H1 (cell line): ENCODE measurements around the gene ZSCAN20. TPM values are rescaled to one million over a fixed set of nuclear protein-coding genes. Genes with fewer than 3 reads are reported as not detected.

Experiments used
- CTCF ChIA-PET: fragments of 300-600 bp; sonication (Branson Sonifier 250); formaldehyde crosslinking; loops from one replicate; lab custom pipeline; 2021; ENCODE audit not compliant: partially characterized antibody; lab: Charles Lee
- POLR2A ChIA-PET: fragments of 300-600 bp; sonication (Branson Sonifier 250); formaldehyde crosslinking; loops from one replicate; lab custom pipeline; 2021; ENCODE audit warnings: inconsistent platforms; ENCODE audit not compliant: partially characterized antibody; lab: Charles Lee
- DNase-seq, 2 experiments: peaks; one replicate each; pipeline versions ENCODE4 v3.0.0 to v3.0.0-alpha.2; 2010 to 2022; ENCODE audit warnings: low spot score in 2 of 2, low read depth in 1 of 2, mixed read lengths in 1 of 2
- FAIRE-seq: peaks from 2 replicates; lab custom pipeline; 2011; peaks lifted over from hg19 to GRCh38; lab: Jason Lieb, UNC
- H2AFZ ChIP-seq: 2 replicates; pipeline ENCODE4 v1.8.1; 2012; ENCODE audit warnings: low read length, inconsistent platforms
- H2AK5ac ChIP-seq: 2 replicates; pipeline ENCODE4 v1.6.1; 2013; ENCODE audit warnings: low read depth, low read length
- H2BK120ac ChIP-seq: replicated peaks from 2 replicates; pipeline ENCODE3; 2013; ENCODE audit warnings: low read depth, low read length, inconsistent platforms
- H2BK12ac ChIP-seq: 2 replicates; pipeline ENCODE4 v1.6.1; 2013; ENCODE audit warnings: low read depth, low read length
- H2BK15ac ChIP-seq: 2 replicates; pipeline ENCODE4 v1.6.1; 2013; ENCODE audit warnings: low read length
- H2BK20ac ChIP-seq: 2 replicates; pipeline ENCODE4 v1.6.1; 2013; ENCODE audit warnings: low read length
- H2BK5ac ChIP-seq: 2 replicates; pipeline ENCODE4 v1.6.1; 2013; ENCODE audit warnings: low read depth, low read length
- H3K14ac ChIP-seq: 2 replicates; pipeline ENCODE4 v1.6.1; 2013; ENCODE audit warnings: inconsistent platforms; ENCODE audit not compliant: insufficient read length
- H3K18ac ChIP-seq: 2 replicates; pipeline ENCODE4 v1.6.1; 2013; ENCODE audit warnings: low read length; ENCODE audit errors: extremely low read depth
- H3K23ac ChIP-seq: 2 replicates; pipeline ENCODE4 v1.6.1; 2013; ENCODE audit warnings: inconsistent platforms; ENCODE audit not compliant: insufficient read length
- H3K23me2 ChIP-seq: 2 replicates; pipeline ENCODE4 v1.6.1; 2013; ENCODE audit warnings: low read depth, low read length
- H3K27ac ChIP-seq: 2 replicates; pipeline ENCODE4 v1.6.1; 2011; ENCODE audit warnings: low read depth, low read length, inconsistent platforms
- H3K27me3 ChIP-seq, 4 experiments: replicated peaks in 1 of 4; 1 replicate in 1 of 4; 2 replicates in 3 of 4; pipeline versions ENCODE4 v1.6.1 to v1.8.1; 2011 to 2013; ENCODE audit warnings: low read length in 3 of 4, mild to moderate bottlenecking in 3 of 4, inconsistent platforms in 2 of 4, mixed read lengths in 2 of 4, moderate library complexity in 1 of 4; ENCODE audit not compliant: control insufficient read depth in 3 of 4, insufficient read depth in 3 of 4; ENCODE audit errors: extremely low read depth in 1 of 4
- H3K36me3 ChIP-seq, 4 experiments: 2 replicates each; pipeline versions ENCODE4 v1.6.1 to v1.8.1; 2011 to 2013; ENCODE audit warnings: mild to moderate bottlenecking in 4 of 4, low read length in 3 of 4, moderate library complexity in 2 of 4, control low read depth in 1 of 4, inconsistent platforms in 1 of 4; ENCODE audit not compliant: insufficient read depth in 4 of 4, control insufficient read depth in 2 of 4
- H3K4ac ChIP-seq: replicated peaks from 2 replicates; pipeline ENCODE3; 2013; ENCODE audit warnings: low read length, low read depth, mixed read lengths, inconsistent platforms; ENCODE audit not compliant: insufficient read length
- H3K4me1 ChIP-seq, 4 experiments: replicated peaks in 1 of 4; 1 replicate in 1 of 4; 2 replicates in 3 of 4; pipeline versions ENCODE4 v1.6.1 to v1.8.1; 2011 to 2013; ENCODE audit warnings: low read length in 3 of 4, inconsistent platforms in 2 of 4, mixed read lengths in 1 of 4; ENCODE audit not compliant: insufficient read depth in 4 of 4, control insufficient read depth in 3 of 4
- H3K4me2 ChIP-seq, 2 experiments: 2 replicates each; pipeline versions ENCODE4 v1.6.1 to v1.8.1; 2011 to 2013; ENCODE audit warnings: low read depth in 2 of 2, low read length in 2 of 2, control low read depth in 1 of 2, inconsistent platforms in 1 of 2, mild to moderate bottlenecking in 1 of 2; ENCODE audit not compliant: insufficient read depth in 1 of 2
- H3K4me3 ChIP-seq, 4 experiments: fragments of 200-600, 300-600 bp in 1 of 4; sonication (generic), shearing (Covaris generic), sonication (Bioruptor Twin) in 1 of 4; 2 replicates each; pipeline versions ENCODE4 v1.5.1 to v1.8.1; 2011 to 2016; ENCODE audit warnings: low read length in 4 of 4, low read depth in 3 of 4, control low read depth in 2 of 4, inconsistent platforms in 2 of 4, mild to moderate bottlenecking in 2 of 4, mixed read lengths in 1 of 4, moderate library complexity in 1 of 4; ENCODE audit not compliant: insufficient read depth in 2 of 4; ENCODE audit errors: extremely low read depth in 1 of 4
- H3K56ac ChIP-seq: replicated peaks from 2 replicates; pipeline ENCODE3; 2013; ENCODE audit warnings: low read depth, mild to moderate bottlenecking, mixed read lengths, low read length, inconsistent platforms; ENCODE audit not compliant: insufficient read length
- H3K79me1 ChIP-seq: 2 replicates; pipeline ENCODE4 v1.6.1; 2013; ENCODE audit warnings: low read depth, low read length, control low read depth
- H3K79me2 ChIP-seq, 2 experiments: 2 replicates each; pipeline versions ENCODE4 v1.6.1 to v1.8.1; 2012 to 2013; ENCODE audit warnings: low read length in 2 of 2, mild to moderate bottlenecking in 2 of 2, inconsistent platforms in 1 of 2; ENCODE audit not compliant: insufficient read depth in 2 of 2, control insufficient read depth in 1 of 2
- H3K9ac ChIP-seq, 4 experiments: replicated peaks in 1 of 4; 1 replicate in 1 of 4; 2 replicates in 3 of 4; pipeline versions ENCODE4 v1.6.1 to v1.8.1; 2011 to 2013; ENCODE audit warnings: low read depth in 3 of 4, low read length in 3 of 4, control low read depth in 2 of 4, mild to moderate bottlenecking in 2 of 4, moderate library complexity in 2 of 4, inconsistent platforms in 1 of 4; ENCODE audit errors: extremely low read depth in 1 of 4
- H3K9me3 ChIP-seq, 2 experiments: 2 replicates each; pipeline versions ENCODE4 v1.6.1 to v1.8.1; 2012 to 2013; ENCODE audit warnings: mild to moderate bottlenecking in 2 of 2, moderate library complexity in 2 of 2, control low read depth in 1 of 2, inconsistent platforms in 1 of 2, low read depth in 1 of 2, low read length in 1 of 2, mixed read lengths in 1 of 2; ENCODE audit not compliant: insufficient read depth in 2 of 2
- H4K20me1 ChIP-seq, 2 experiments: replicated peaks in 1 of 2; 2 replicates each; pipeline versions ENCODE3 to v1.8.1; 2011 to 2013; ENCODE audit warnings: inconsistent platforms in 2 of 2, low read length in 2 of 2, mild to moderate bottlenecking in 1 of 2; ENCODE audit not compliant: insufficient read depth in 2 of 2, control insufficient read depth in 1 of 2
- H4K5ac ChIP-seq: 2 replicates; pipeline ENCODE4 v1.6.1; 2013; ENCODE audit warnings: low read length, low read depth, mixed read lengths, inconsistent platforms; ENCODE audit not compliant: insufficient read length
- H4K8ac ChIP-seq: 2 replicates; pipeline ENCODE4 v1.8.0; 2013; ENCODE audit warnings: mild to moderate bottlenecking, moderate library complexity, low read length, inconsistent platforms; ENCODE audit not compliant: insufficient read depth; ENCODE audit errors: extremely low read depth
- H4K91ac ChIP-seq: replicated peaks from 2 replicates; pipeline ENCODE3; 2013; ENCODE audit warnings: low read length, mixed read lengths, inconsistent platforms; ENCODE audit not compliant: insufficient read length
- BRCA1 ChIP-seq: IDR thresholded peaks from 2 replicates; pipeline ENCODE4 v1.6.1; 2012; ENCODE audit warnings: low read depth, low read length, improper control_type of control experiment
- CHD2 ChIP-seq: IDR thresholded peaks from 2 replicates; pipeline ENCODE4 v1.6.1; 2012; ENCODE audit warnings: low read length, improper control_type of control experiment
- EGR1 ChIP-seq: IDR thresholded peaks from 2 replicates; pipeline ENCODE4 v1.6.1; 2011; ENCODE audit warnings: low read depth, low read length, borderline replicate concordance
- HDAC2 ChIP-seq, 2 experiments: fragments of 300-600 bp in 1 of 2; sonication (generic) in 1 of 2; IDR thresholded peaks; 2 replicates each; pipeline ENCODE4 v1.6.1; 2011 to 2012; ENCODE audit warnings: low read depth in 2 of 2, low read length in 2 of 2, mild to moderate bottlenecking in 2 of 2, moderate library complexity in 2 of 2, borderline replicate concordance in 1 of 2, inconsistent platforms in 1 of 2
- NRF1 ChIP-seq: IDR thresholded peaks from 2 replicates; pipeline ENCODE4 v1.6.1; 2011; ENCODE audit warnings: mild to moderate bottlenecking, low read depth, low read length, improper control_type of control experiment
- RAD21 ChIP-seq, 2 experiments: IDR thresholded peaks in 1 of 2; conservative IDR thresholded peaks in 1 of 2; 2 replicates each; pipeline ENCODE4 v1.6.1; 2011; ENCODE audit warnings: low read depth in 2 of 2, low read length in 2 of 2, improper control_type of control experiment in 1 of 2, inconsistent platforms in 1 of 2, mild to moderate bottlenecking in 1 of 2, moderate library complexity in 1 of 2
- SIN3A ChIP-seq, 2 experiments: IDR thresholded peaks in 1 of 2; conservative IDR thresholded peaks in 1 of 2; 2 replicates each; pipeline ENCODE4 v1.6.1; 2011 to 2012; ENCODE audit warnings: low read length in 2 of 2, improper control_type of control experiment in 1 of 2, low read depth in 1 of 2, mild to moderate bottlenecking in 1 of 2
- TEAD4 ChIP-seq: IDR thresholded peaks from 2 replicates; pipeline ENCODE4 v1.6.1; 2012; ENCODE audit warnings: low read depth, low read length, inconsistent platforms, mixed read lengths
- ZNF274 ChIP-seq: IDR thresholded peaks from 2 replicates; pipeline ENCODE4 v1.7.0; 2012; ENCODE audit warnings: low read length, borderline replicate concordance; ENCODE audit errors: extremely low read depth
- WGBS, 2 experiments: shearing (Covaris generic) in 1 of 2; methylation state at CpG; one replicate each; pipeline versions ENCODE4 v1.1.6 to v1.1.7; 2013 to 2015; ENCODE audit warnings: low lambda C conversion rate in 2 of 2, mixed read lengths in 2 of 2, inconsistent platforms in 1 of 2, low coverage in 1 of 2, missing lambda C conversion rate in 1 of 2; ENCODE audit not compliant: insufficient replicate concordance in 2 of 2, insufficient coverage in 1 of 2, insufficient read length in 1 of 2; ENCODE audit errors: extremely low coverage in 1 of 2, missing lambda C conversion rate in 1 of 2; 5-methylcytosine and 5-hydroxymethylcytosine counted together
- polyA plus RNA-seq, 7 experiments: library from polyadenylated mRNA; depleted of rRNA in 3 of 7; stranded (reverse) in 5 of 7; unstranded in 2 of 7; fragments of >200 nt in 5 of 7; fragments of 200-250 nt in 2 of 7; gene quantifications; 1 replicate in 5 of 7; 2 replicates in 1 of 7; 4 replicates in 1 of 7; pipeline versions ENCODE4 v1.2.1 to v1.2.3, GENCODE V29; 2011 to 2013; ENCODE audit warnings: missing spikeins in 2 of 7, mixed read lengths in 2 of 7
- total RNA-seq: library from RNA; stranded (reverse); fragmentation: NEBNext Ultra II Directional; extraction: Animal tissue kit (Norgen Biotek cat#: 25700); gene quantifications from 2 replicates; pipeline ENCODE4 v1.2.1, GENCODE V29; 2021

The ZSCAN20 gene
- total and polyA plus RNA-seq, 2 of the 8 experiments (the other 6 are each of a cell fraction or from before 2014, with no cell fraction given), result 0.70 to 3.4 TPM

DNA sequence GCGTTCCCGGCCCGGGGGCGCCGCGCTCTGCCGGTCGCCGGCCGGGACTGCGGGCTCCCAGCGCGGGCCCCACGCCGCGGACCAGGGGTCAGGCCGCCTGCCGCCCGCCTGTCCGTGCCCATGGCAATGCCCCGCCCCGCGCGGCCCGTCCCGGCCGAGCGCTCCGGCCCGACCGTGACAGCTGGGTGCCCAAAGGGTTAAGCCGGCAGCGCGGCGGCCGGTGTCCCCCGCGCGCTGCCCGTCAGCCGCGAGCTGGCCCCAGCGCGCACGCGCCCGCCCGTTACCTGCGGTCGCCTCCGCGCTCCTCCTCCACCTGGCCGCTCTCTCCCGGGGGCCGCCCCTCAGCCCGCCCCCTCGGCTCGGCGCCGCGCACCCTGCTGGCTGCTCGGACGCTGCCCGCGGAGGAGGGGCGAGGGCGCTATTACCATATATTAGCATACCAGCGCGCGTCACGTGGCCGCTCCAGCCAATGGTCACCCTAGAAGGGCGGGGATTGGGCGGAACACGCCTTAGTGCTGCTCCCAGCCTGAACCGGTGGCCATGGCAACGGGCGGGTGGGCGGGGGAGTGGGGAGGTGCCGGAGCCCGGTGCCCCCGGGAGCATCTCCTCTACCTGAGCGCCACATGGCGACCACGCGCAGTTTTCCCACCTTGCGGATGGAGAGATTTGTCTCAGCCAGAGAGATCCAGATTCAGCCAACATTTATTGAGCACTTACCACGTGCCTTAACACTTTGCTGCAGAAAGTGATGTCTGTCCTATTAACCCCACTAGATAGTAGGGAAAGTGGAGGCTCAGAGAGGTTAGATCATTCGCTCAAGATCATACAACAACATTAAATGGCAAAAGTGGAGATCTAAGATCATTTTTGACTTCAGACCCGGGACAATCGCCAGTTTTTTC, 41.5 kb upstream of the ZSCAN20 start, which contains the start of gene PHC2:
PHC2 (minus strand) TSS at position 404 of the 902 bp plus-strand sequence. CDS start 55,556 bp downstream, outside the sequence.
- H2AK5ac ChIP-seq, result no peak within 1 kb of the TSS
- H3K27ac ChIP-seq, result no peak within 1 kb of the TSS
- no peaks in the 10 kb centered on the region for H3K36me3 ChIP-seq
- no peak within 1 kb of the TSS for H3K23ac ChIP-seq
- FAIRE-seq, result no peak
- H4K5ac ChIP-seq, result no peak within 1 kb of the TSS
- DNase-seq, result peak; percentile 95 to 97
- H3K14ac ChIP-seq, result no peak within 1 kb of the TSS
- H4K91ac ChIP-seq, result no peak within 1 kb of the TSS
- ChIA-PET CTCF (interaction anchor here (0.9 to 1.0 kb wide), 2 partner anchors 10 to 384 kb away, joined by 3 to 4 read pairs; no protein-coding TSS in a partner anchor), POLR2A (interaction anchor here (2.4 kb wide), 1 partner anchor 10 kb away, joined by 9 read pairs; no protein-coding TSS in a partner anchor)
- H3K79me2 ChIP-seq, result no peaks in the 10 kb centered on the region
- H3K23me2 ChIP-seq, result peaks cover 5% of the 10 kb centered on the region; the same call in 1 of the 2 replicates
- H3K4me3 ChIP-seq, result peak within 1 kb of the TSS; percentile 55 to 66 (median 64)
- peaks cover 0 to 19% (median 6%) of the 10 kb centered on the region in 4 experiments for H3K4me1 ChIP-seq
- H3K4ac ChIP-seq, result no peak within 1 kb of the TSS
- no peak within 1 kb of the TSS for H2BK120ac ChIP-seq
- WGBS, 2 experiments, result 5% methylated on average over 51 of the region's 91 CpGs; no CpG with 5 or more reads in 1 of the 2 experiments
- peak within 1 kb of the TSS; percentile 81 to 89 for H3K4me2 ChIP-seq
- H2BK12ac ChIP-seq, result no peak within 1 kb of the TSS
- no peak within 1 kb of the TSS; the same call in 1 of the 2 replicates for H2BK5ac ChIP-seq
- no peak within 1 kb of the TSS for H3K56ac ChIP-seq
- H3K9me3 ChIP-seq, result no peaks in the 10 kb centered on the region
- H4K20me1 ChIP-seq, result no peaks in the 10 kb centered on the region
- H3K9ac ChIP-seq, result no peak within 1 kb of the TSS
- H2AFZ ChIP-seq, result peak within 1 kb of the TSS; percentile 78
- peaks cover 0 to 22% (median 14%) of the 10 kb centered on the region in 4 experiments; a peak in 5 of 7 replicates for H3K27me3 ChIP-seq
- H2BK15ac ChIP-seq, result no peak within 1 kb of the TSS
- H2BK20ac ChIP-seq, result no peak within 1 kb of the TSS
- H3K79me1 ChIP-seq, result no peaks in the 10 kb centered on the region; the same call in 1 of the 2 replicates
- no peak within 1 kb of the TSS for H4K8ac ChIP-seq
- no peak within 1 kb of the TSS for H3K18ac ChIP-seq
- TF ChIP-seq BRCA1, result no peak
- TF ChIP-seq ZNF274, result no peak
- TF ChIP-seq NRF1, result peak; percentile 48
- TF ChIP-seq EGR1, result 0 out of 2 replicates have a peak, but pooled peaks have one; percentile 27
- TF ChIP-seq HDAC2 (IDR thresholded peaks at IDR 0.05; ENCODE audit: borderline replicate concordance in 1 of 2, low read depth in 2 of 2, low read length in 2 of 2), result peak in 1 of 2 experiments; percentile 57; a peak in 1 of 4 replicates
- peak; percentile 5; the same call in 1 of the 2 replicates for TF ChIP-seq CHD2
- TF ChIP-seq SIN3A (conservative IDR thresholded peaks at IDR 0.05 in 1 of 2, IDR thresholded peaks at IDR 0.05 in 1 of 2; ENCODE audit: low read depth in 1 of 2, low read length in 2 of 2), result peak in 1 of 2 experiments; percentile 61; a peak in 1 of 4 replicates
- TF ChIP-seq TEAD4, result peak; percentile 84
- TF ChIP-seq RAD21 (IDR thresholded peaks at IDR 0.05 in 1 of 2, conservative IDR thresholded peaks at IDR 0.05 in 1 of 2; ENCODE audit: low read depth in 2 of 2, low read length in 2 of 2), result peak in 1 of 2 experiments; percentile 36; a peak in 3 of 4 replicates
